Activated CD4-positive, alpha-beta T cell treated with anti-CD3 and anti-CD28 coated beads, Interleukin-2, amount 50 U/mL, for 1 hour (primary cell): ENCODE measurements around the gene CFAP99.

ENCODE experiments used
- DNase-seq: peaks from one replicate; pipeline ENCODE4 v3.0.0-alpha.2; 2020

CFAP99 gene

DNA sequence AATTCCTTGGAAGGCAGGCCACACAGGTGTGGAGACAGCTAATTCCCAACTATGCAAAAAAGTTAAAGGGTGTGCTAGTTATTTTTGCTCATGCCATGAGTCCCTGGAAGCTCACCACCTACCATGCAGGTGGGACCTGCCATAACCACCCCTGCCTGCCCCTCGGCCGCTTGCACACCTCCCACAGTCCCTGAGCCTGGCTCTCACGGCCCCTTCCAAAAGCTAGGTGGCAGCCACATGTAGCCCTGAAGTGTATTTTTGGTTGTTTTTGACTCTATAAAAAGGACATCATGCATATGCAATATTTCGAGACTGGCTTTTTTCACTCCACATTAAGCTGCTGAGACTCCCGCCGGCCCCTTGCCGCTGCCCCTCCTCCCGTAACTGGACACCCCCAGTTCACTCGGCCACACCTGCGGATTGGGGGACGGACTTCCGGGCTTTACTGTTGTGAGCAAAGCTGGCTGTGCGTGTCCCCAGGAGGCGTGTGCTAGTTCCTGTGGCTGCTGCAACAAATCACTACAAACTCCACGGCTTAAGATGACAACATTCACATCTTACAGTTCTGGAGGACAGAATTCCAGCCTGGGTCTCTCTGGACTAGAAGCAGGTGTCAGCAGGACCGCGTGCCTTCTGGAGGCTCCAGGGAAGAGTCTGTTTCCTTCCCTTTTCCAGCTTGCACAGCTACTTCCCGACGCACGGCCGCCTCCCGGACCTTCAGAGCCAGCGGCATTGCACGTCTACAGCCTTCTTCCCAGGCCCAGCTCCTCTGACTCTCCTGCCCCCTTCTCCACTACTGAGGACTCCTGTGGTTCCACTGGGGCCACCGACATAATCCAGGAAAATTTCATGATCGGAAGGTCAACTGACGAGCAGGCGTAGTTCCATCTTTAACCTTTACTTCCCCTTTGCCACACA, 25.1 kb upstream of the CFAP99 start:
- DNase-seq = no peak

DNA sequence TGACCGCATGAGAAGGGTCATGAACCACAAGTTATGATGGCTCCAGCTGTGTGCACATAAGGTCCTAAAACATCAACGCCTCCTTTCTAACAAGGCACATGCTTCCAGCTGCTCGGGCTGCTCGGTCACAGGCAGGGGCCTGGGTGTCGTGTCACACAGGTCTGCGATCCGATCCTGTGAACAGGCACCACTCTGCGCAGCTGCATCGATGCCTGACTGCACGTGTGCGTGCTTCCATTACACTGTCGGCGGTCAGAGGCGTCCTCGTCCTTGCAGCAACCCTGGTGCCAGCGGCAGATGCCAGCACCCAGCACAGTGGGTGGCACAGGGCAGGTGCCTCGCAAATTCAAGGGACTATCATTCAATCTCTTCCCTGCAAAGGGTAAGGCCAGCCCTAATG, 24.2 kb upstream of the CFAP99 start:
- no peak for DNase-seq

DNA sequence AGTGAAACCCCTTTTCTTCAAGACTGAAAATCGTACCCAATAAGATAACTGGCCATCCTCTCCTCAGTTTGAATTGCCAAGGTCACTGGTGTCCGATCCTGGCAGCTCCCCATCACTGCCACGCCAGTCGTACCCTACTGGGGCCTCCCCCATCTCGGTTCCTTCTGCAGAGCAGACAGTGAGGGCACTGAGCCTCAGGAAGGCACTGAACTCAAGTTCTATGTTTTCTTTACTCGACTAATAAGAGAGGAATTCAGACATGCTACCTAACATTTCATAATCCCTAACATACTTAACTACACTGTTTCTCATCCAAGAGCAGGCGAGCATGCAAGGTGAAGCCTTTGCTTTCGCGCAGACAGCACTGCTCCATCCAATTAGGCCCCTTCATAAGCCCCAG, 23.7 kb upstream of the CFAP99 start:
- DNase-seq = no peak

DNA sequence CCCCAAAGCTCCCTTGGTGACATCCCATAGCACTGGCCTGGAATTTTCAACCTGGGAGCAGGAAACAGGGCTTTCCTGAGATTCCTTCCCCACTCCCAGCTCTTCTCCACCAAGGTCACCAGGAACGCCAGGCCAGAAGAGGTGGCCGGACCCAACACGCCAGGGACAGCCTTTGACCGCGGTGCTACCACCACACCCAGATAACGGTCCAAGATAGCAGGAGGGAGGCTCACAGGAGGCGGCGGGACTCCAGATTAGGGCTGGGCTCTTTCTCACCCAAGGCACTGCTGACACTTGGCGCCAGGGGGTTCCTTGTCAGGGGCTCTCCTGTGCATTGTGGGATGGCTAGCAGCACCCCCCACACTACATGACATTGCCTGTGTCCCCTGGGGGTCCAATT, 23.2 kb upstream of the CFAP99 start:
- DNase-seq = no peak

DNA sequence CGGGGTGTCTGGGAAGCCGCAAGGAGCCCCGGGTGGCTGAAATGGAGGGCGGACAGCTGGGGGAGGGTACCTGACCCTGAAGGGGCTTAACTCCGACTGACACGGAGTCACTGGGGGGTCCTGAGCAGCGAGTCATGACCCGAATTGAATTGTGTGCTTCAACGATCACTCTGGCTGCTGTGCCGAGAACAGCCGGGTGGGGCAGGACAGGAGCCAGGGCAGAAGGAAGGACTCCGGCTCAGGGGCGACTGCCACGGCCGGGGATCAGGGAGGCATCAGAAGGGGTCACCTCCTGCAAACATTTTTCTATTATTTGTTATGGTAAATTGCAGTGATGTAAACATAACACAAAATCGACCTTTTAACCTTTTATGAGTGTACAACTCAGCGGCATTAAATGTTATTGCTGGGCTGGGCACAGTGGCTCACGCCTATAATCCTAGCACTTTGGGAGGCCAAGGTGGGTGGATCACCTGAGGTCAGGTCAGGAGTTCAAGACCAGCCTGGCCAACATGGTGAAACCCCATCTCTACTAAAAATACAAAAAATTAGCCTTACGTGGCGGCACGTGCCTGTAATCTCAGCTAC, 21.9 kb upstream of the CFAP99 start:
- no peak for DNase-seq

DNA sequence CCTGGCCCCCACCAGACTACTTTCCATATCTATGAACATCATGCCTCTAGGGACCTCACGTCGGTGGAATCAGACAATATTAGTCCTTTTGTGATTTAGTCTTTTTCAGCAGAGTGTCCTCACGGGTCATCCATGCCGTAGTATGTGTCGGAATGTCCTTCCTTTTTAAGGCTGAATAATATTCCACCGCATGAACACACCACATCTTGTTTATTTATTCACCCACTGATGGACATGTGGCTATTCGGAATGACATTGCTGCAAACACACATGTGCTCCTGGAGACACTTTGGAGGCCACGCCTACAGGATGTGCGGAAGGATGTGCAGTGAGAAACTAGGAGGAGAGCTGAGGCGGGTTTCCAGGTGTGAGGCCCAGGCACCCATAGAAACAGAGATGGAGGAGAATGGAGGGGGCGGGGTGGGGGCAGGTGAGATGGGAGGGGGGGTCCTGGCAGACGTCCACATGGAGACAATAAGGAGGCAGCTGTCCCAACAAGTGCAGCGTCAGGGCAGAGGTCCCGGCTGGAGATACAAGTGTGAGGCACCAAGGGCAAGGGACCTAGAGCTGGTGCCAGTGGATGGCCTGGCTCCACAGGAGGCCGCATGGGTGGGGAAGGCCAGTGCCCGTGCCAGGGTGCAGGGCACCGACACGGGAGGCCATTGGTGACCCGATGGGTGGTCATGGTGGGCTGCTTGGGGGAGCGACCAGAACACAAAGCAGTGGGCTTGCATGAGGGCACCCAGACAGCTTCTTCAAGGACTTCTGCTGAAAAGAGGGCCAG, 21.0 kb upstream of the CFAP99 start:
- DNase-seq = no peak

DNA sequence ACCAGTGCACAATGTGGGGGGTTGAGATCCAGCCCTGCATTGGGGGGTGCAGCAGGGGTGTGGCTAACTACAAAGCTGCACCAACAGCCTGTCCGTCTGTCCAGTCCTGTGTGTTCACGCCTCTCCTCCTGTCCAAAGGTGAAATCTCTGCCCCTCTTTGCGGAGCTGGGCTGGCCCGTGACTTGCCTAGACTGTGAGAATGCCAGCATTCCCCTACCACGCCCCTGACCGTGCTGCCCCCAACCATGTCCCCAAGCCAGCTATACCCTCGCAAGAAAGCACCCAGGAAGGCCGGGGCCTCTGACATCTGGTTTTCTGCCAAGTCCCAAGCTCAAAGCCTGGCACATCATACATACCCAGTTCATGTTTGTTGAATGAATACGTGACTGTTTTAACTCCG, 19.5 kb upstream of the CFAP99 start:
- no peak for DNase-seq

DNA sequence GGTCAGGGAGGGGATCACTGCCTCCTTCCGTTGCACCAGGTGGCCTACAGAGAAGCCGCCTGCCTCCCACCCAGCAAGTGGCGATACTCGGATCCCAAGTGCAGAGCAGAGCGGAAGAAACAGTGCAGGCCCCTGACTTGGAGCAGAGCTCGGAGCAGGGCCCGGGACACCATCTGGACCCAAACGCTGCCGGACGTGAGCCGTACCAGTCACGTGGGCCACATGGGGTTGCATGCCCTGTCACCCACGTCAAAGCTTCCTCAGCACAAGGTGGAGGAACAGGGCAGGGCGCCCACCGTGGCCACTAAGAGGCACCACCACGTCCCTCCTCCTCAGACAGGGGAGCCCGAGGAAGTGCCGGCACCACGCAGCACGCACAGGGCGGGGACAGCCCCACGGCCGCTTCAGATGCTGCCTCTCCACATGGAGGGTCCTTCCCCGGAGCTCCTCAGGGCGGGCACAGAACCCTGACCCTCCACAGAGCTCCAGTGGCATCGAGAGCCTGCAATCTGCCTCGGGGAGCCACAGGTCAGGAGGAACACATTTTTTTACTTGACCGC, 19.0 kb upstream of the CFAP99 start:
- no peak for DNase-seq

DNA sequence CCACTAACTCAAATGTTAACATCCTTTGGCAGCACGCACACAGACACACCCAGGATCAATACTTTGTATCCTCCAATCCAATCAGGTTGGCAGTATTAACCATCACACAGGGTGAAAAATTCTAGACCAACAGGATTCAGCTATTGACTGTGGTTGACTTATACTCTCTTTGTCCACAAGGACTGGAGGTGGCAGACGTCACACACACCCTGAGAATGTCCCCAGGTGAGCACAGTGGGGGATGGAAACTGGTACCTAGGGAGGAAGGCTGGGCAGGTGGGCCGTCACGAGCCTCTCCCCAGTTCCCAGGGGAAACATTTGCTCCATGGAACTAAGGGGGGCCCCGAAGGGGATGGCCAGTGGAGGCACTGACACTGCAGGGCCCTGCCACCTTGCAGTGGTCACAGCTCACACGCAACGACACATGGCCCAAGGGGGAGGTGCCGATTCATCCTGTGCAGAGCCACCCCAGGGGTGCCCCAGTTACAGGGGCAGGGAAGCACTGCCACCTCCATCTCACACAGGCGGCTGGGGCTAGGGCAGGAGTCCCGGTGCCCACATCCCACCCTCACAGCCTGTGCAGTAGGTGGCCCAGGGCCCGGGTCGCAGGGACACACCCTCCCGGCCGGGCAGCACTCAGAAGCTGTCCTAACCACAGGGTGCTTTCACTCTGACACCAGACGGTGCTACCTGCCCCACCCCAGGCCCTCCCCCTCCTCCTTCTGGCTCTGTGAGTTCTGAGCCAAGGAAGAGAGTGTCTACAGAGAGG, 17.7 kb upstream of the CFAP99 start:
- DNase-seq = no peak

DNA sequence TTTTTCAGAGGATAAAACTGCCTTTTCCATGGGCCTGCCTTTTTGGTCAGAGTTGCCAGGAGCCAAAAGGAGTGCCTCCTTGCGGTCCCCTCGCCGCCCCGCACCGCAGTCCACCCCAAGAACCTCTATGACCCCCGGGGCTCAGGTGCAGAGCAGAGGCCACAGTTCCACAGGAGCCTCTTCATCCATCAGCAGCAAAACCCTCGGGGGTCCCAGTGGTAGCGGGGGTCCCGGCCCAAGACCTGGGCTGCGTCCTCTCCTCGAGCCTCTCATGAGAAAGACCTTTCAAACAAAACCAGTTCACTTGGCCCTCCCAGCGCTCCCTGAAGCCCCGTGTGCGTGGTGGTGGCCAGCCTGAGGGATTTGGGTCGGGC, 17.2 kb upstream of the CFAP99 start:
- no peak for DNase-seq

DNA sequence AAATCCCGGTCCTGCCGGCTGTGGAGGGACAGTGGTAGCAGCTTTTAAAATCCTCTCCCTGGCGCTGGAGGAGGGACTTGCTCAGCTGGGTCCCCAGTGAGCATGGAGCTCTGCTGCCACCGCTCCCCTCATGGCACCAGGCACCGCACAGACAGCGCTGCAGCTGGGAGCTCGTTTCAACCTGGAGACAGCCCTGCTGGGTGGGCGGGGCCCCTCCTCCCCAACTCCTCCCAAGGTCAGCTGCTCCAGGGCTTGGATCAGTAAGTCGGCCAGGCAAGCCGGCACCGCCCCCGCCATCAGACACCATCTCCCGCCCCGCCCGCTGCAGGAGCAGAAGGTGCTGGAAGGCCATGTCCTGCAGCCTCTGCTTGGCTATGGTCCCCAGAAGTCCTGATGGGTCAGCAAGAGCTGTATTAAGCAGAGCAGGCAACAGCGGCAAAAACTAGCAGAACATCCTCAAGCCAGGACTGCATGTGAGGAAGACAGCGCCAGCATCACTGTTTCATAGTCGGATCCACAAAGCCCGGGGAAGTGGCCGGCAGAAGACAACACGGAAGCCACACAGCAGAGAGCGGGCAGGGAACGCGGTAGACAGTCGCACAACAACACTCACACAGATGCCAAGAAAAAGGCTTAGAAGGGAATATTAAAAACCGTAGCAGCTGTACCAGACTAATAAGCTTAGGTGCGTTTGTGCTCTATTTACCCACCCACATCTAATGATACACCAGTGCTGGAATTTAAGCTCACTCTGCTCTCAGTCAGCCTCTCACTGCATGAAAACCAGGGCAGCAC, 16.5 kb upstream of the CFAP99 start:
- DNase-seq = no peak

DNA sequence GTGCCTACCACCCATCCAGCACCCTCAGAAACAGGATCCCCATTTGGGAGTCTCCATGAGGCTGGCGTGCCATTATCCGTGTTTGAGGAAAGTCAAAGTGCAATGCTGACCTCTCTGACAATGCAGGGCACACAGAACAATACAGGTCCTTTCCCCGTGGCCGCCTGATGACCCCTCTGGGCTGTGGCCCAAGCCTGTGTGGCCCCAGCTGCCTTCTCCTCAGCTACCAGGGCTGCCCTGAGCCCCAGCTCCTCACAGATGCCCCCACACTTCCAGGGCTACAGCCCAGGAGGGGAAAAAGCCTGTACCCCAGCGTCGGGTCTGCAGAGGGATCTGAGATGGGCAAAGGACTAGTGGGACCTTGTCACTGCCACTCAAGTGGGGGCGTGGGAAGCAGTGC, 15.8 kb upstream of the CFAP99 start:
- no peak for DNase-seq

DNA sequence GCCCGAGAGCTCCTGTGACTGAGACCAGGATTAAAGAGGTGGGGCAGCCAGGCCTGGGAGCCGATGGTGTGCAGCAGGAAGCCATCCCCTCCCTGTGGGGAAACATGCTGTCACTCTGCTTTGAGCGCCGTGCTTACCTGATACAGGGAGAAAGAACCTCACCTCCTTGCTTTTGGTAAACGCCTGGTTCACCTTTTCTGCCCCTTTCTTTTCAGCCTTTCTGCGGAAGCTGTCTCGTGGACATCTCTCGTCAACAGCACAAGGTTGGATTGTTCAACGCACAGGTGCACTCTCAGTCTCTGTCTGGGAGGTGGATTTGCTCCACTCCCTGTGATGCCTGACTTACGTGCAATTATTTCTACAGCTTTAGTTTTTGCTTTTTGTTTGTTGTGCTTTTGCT, 12.3 kb upstream of the CFAP99 start:
- no peak for DNase-seq

DNA sequence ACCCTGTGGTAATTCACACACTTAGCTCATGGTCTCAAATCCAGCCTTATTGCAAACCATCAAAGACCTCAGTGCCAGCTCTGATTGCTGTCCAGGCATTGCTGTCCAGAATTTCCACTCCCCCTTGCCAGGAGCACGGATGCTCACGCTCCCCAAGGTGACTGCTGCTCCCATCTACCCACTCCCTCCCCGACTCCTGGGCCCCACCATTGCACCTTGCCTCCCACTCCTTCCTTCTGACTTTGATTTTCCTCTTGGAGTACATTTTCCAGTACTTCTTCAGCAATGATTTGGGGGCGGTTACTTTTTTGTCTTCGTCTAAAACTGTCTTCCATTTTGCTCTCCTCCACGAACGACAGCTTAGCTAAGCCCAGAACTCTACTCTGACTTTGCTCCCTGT, 11.8 kb upstream of the CFAP99 start:
- DNase-seq = no peak

DNA sequence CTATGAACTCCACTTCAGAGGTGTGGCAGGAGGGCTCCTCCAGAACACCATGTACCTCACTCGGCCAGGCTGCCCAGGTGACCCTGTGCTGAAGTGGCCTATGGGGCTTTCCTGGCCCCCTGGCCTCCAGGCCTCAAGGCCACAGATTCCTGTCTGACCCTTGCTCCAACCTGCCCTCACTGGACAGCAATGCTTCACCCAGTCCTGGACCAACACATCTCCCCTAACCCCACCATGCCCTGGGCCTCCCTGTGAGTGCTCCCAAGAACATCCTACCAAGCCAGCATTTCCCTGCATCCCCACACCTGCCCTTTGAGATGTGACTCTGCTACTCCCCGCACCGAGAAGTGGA, 10.8 kb upstream of the CFAP99 start:
- DNase-seq = no peak

DNA sequence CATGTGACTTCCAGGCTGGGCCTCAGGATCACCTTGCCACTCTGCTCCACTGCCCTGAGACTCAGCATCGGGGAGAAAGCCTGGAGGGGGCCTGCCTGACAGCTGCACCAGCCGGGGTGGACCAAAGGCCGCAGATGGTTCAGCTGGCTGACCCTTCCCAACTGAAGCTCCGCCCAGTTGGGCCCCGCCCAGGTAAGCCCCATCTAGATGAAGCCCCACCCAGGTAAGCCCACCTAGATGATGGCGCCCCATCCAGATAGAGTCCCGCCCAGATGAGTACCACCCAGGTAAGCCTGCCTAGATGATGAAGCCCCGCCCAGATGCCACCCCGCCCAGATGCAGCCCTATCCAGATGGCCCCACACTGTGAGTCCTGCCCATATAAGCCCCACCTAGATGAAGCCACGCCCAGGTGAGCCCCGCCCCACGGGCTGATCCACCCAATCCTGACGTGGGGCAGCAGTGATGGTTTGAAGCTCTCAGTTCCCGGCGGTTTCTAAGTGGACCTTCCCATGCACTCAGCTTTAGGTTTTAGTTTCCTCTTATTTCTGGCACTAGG, 10.3 kb upstream of the CFAP99 start:
- DNase-seq = no peak

DNA sequence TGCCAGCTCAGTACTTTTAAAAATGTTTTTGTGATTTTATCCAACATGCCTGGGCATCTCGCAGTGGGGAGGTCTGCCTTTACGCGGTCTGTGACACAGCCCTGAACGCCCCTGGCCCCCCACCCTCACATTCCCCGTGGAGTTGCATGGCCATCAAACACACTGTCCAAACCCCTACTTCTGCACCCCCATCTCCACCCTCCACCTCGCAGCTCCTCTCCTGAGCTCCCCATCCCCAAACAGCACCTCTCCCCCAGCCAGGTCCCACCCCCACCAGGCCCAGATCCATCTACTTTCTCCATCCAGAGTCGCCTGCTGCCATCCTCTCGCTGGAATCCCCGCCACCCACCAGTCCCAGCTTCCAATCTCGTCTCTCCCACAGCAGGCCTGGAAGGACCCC, 9.8 kb upstream of the CFAP99 start:
- no peak for DNase-seq

DNA sequence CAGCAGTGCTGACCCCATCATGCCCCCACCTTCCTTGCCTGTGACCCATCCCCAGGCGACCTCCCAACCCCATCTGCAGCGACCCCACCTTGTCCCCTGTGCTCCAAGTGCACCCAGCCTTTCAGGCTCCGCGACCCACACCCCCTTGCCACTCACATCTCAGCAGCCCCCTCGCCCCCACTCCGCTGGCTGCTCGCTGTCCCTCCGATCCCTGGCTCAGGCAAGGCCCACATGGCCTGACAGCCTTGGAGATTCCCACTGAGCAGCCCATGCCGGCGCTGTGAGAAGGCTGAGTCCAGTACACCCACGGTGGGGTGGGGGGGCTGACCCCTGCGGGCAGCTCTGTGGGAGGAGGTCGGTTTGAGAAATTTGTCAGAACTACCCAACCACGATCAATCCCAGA, 9.4 kb upstream of the CFAP99 start:
- no peak for DNase-seq

DNA sequence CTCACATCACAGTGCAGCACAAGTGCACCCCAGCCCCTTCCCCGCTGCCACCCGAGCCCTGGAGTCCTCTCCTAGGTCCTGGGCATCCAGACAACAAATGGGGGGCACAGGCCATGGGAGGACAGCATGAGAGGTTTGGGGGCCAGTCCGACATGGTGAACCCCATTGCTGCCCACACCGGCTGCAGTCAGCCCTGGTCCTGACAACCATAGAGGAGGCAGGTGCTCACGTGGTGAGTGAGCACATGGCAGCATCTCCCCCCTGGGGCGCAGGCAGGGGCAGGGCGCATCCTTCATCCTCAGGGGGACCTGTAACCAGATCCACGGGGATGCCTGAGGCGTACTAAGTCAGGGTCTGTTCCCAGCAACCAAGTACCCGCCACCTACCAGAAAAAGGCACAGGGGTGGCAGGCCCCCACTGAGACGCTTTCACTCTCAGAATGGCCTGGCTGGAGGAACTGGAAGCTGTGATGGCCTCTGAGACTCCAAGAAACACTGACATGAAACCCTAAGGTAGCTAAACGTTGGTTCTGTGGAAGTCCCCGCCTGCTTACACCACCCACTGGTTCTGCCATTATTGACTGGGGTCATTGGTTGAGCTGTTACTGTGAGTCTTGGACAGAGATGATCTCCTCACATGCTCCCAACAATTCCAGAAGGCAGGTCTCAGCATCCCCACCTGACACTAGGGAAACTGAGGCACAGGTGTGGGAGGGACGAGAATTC, 6.8 kb upstream of the CFAP99 start:
- DNase-seq = no peak

DNA sequence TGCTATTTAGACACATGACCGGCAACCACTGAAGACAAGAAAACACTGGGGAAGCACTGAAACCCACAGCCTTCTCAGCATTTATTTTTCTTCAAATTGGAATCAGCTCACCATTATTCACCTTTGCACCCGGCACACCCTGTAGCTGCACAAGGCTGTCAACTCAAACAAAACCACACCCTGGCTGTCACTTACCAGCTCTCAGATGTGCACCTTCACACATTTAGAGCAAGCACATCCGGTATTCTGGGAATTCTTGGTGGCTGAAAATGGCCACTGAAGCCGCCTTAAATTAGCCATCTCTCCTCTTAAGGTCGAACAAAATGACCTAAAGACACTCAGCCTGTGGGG, 6.2 kb upstream of the CFAP99 start:
- peak; percentile 57 for DNase-seq
